Panc1 (cell line): ENCODE measurements around the gene ADGRA1. TPM values are rescaled to one million over a fixed set of nuclear protein-coding genes. Genes with fewer than 3 reads are reported as not detected.

Experiments used
- ATAC-seq: fragments of 200-7000 bp; cut with Tn5 transposase; 2 replicates; pipeline ENCODE4 v1.9.1; 2020; ENCODE audit warnings: mild to moderate bottlenecking, moderate library complexity
- BruUV-seq: library from RNA; stranded (reverse); fragments of 400-500 nt; replicated peaks from 2 replicates; lab custom pipeline; 2021; lab: Mats Ljungman, UMichigan
- CTCF ChIA-PET: fragments of 300-600 bp; sonication (Branson Sonifier 250); formaldehyde crosslinking; loops from one replicate; lab custom pipeline; 2022; ENCODE audit warnings: antibody characterized with exemption; lab: Charles Lee
- POLR2A ChIA-PET: fragments of 300-600 bp; sonication (Branson Sonifier 250); formaldehyde crosslinking; loops from one replicate; lab custom pipeline; 2022; ENCODE audit warnings: antibody characterized with exemption; lab: Charles Lee
- DNase-seq: peaks from one replicate; pipeline ENCODE4 v3.0.0-alpha.2; 2010; ENCODE audit warnings: low read depth, low spot score
- H3K27ac ChIP-seq: 2 replicates; pipeline ENCODE4 v1.5.1; 2011; ENCODE audit warnings: mild to moderate bottlenecking, low read length, inconsistent platforms
- H3K27me3 ChIP-seq: fragments of 200-500 bp; sonication (Bioruptor generic); 2 replicates; pipeline ENCODE4 v1.6.0; 2014; ENCODE audit warnings: low read length, inconsistent platforms; ENCODE audit not compliant: control insufficient read depth, insufficient read depth
- H3K36me3 ChIP-seq: fragments of 200-500 bp; sonication (Bioruptor generic); 2 replicates; pipeline ENCODE4 v1.5.1; 2014; ENCODE audit warnings: inconsistent platforms, mild to moderate bottlenecking, low read length, moderate library complexity; ENCODE audit not compliant: control insufficient read depth, insufficient read depth
- H3K4me1 ChIP-seq: 2 replicates; pipeline ENCODE4 v1.5.1; 2011; ENCODE audit warnings: inconsistent platforms, mild to moderate bottlenecking, low read length, moderate library complexity; ENCODE audit not compliant: control insufficient read depth, insufficient read depth
- H3K4me3 ChIP-seq, 2 experiments: 2 replicates each; pipeline ENCODE4 v1.5.1; 2011 to 2012; ENCODE audit warnings: low read depth in 2 of 2, low read length in 2 of 2, mild to moderate bottlenecking in 2 of 2, inconsistent platforms in 1 of 2, moderate library complexity in 1 of 2
- H3K9me3 ChIP-seq: fragments of 200-500 bp; sonication (Bioruptor generic); 2 replicates; pipeline ENCODE4 v1.5.1; 2014; ENCODE audit warnings: low read depth, mild to moderate bottlenecking, inconsistent platforms, low read length, moderate library complexity; ENCODE audit not compliant: control insufficient read depth, insufficient read depth
- POLR2AphosphoS5 ChIP-seq: IDR thresholded peaks from 2 replicates; pipeline ENCODE4 v1.6.1; 2012; ENCODE audit warnings: mild to moderate bottlenecking, low read depth, low read length, moderate library complexity
- SIN3A ChIP-seq: IDR thresholded peaks from 2 replicates; pipeline ENCODE4 v1.6.1; 2012; ENCODE audit warnings: low read depth, mild to moderate bottlenecking, low read length, moderate library complexity, borderline replicate concordance; ENCODE audit not compliant: insufficient read depth
- TCF7L2 ChIP-seq: IDR thresholded peaks from 2 replicates; pipeline ENCODE4 v1.6.1; 2011; ENCODE audit warnings: mild to moderate bottlenecking, low read depth, low read length, inconsistent platforms
- in situ Hi-C: cut with HindIII; loops from 2 replicates; pipeline ENCODE4 v1.10.0; 2016; ENCODE audit warnings: low sequenced_read_pairs, low pct_unique_long_range_greater_than_20kb
- intact Hi-C: fragments of 100-400 bp; cut with micrococcal nuclease; formaldehyde crosslinking; loops from one replicate; pipeline ENCODE4 v1.10.0; 2022; ENCODE audit not compliant: unreplicated experiment
- total RNA-seq: library from RNA; stranded (reverse); gene quantifications from one replicate; pipeline ENCODE4 v1.2.1, GENCODE V29; 2021; ENCODE audit not compliant: unreplicated experiment
- TF ChIP-seq, protein P1 (sequence below): fragments of 450-650 bp; IDR thresholded peaks from 2 replicates; pipeline ENCODE4 v1.5.1; 2017; ENCODE audit warnings: mild to moderate bottlenecking
- TF ChIP-seq, protein P2 (sequence below), 2 experiments: IDR thresholded peaks; 2 replicates each; pipeline ENCODE4 v1.6.1; 2011 to 2012; ENCODE audit warnings: low read depth in 2 of 2, control low read depth in 1 of 2, low read length in 1 of 2, mild to moderate bottlenecking in 1 of 2, moderate library complexity in 1 of 2; ENCODE audit not compliant: insufficient read depth in 1 of 2

Gene ADGRA1
- total RNA-seq, 1 experiment from 2014 or later: 0.05 TPM

DNA sequence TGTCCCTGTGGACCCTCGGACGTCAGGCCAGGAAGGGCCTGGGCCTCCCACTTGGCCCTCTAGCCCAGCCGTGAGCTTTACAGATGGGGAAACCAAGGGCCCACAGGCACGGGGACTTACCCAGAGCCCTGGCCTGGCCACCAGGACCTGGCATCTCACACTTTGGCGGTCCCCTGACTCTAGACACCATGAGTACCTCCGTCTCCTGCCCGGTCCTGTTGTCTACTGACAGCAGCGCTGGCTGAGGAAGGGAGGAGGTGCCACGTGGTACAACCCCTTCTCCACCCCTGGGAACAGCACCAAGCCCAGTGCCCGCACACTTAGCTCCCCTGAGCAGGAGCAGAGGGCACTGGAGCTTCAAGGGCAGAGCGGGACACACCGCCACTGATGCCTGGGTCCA is 26.1 kb downstream of the ADGRA1 start:
- DNase-seq: no peak
- POLR2A ChIA-PET: no interaction called here
- TF ChIP-seq, protein P1, sequence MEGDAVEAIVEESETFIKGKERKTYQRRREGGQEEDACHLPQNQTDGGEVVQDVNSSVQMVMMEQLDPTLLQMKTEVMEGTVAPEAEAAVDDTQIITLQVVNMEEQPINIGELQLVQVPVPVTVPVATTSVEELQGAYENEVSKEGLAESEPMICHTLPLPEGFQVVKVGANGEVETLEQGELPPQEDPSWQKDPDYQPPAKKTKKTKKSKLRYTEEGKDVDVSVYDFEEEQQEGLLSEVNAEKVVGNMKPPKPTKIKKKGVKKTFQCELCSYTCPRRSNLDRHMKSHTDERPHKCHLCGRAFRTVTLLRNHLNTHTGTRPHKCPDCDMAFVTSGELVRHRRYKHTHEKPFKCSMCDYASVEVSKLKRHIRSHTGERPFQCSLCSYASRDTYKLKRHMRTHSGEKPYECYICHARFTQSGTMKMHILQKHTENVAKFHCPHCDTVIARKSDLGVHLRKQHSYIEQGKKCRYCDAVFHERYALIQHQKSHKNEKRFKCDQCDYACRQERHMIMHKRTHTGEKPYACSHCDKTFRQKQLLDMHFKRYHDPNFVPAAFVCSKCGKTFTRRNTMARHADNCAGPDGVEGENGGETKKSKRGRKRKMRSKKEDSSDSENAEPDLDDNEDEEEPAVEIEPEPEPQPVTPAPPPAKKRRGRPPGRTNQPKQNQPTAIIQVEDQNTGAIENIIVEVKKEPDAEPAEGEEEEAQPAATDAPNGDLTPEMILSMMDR: no peak
- TF ChIP-seq POLR2AphosphoS5 (no peak), SIN3A (no peak), TCF7L2 (no peak)
- CTCF ChIA-PET: no interaction called here
- intact Hi-C loops: no loop called here
- ATAC-seq: no peak
- in situ Hi-C loops: no loop called here
- Histone ChIP-seq H3K36me3 (no peaks in the 10 kb centered on the region), H3K4me3 (no peak overlapping the region), H3K27ac (no peak overlapping the region), H3K27me3 (no peaks in the 10 kb centered on the region), H3K9me3 (no peaks in the 10 kb centered on the region), H3K4me1 (peaks cover 8% of the 10 kb centered on the region; the same call in 1 of the 2 replicates)
- BruUV-seq: no TSS peak

DNA sequence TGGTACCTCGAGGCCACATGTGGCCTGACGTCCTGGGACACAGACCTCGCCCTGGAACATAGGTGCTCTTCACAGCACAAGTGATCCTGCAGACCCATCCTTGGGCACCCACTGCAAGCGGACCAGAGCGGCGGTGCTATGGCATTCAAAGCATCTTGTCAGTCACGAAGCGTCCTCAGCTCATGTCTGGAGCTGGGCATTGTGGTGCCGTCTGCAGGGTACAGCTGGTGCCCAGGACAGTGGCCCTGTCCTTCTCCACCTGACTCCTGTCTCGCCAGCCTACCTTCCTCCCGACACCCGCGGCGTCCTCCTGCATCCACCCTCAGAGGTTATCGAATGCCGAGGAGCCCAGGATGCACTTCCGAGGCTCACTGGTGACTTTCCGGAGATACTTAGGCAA is 26.5 kb downstream of the ADGRA1 start:
- H3K9me3 ChIP-seq: no peaks in the 10 kb centered on the region
- intact Hi-C loops (no loop called here), in situ Hi-C loops (no loop called here)
- BruUV-seq: no TSS peak
- H3K36me3 ChIP-seq: no peaks in the 10 kb centered on the region
- TF ChIP-seq POLR2AphosphoS5 (no peak), SIN3A (no peak), TCF7L2 (no peak)
- TF ChIP-seq, protein P2, sequence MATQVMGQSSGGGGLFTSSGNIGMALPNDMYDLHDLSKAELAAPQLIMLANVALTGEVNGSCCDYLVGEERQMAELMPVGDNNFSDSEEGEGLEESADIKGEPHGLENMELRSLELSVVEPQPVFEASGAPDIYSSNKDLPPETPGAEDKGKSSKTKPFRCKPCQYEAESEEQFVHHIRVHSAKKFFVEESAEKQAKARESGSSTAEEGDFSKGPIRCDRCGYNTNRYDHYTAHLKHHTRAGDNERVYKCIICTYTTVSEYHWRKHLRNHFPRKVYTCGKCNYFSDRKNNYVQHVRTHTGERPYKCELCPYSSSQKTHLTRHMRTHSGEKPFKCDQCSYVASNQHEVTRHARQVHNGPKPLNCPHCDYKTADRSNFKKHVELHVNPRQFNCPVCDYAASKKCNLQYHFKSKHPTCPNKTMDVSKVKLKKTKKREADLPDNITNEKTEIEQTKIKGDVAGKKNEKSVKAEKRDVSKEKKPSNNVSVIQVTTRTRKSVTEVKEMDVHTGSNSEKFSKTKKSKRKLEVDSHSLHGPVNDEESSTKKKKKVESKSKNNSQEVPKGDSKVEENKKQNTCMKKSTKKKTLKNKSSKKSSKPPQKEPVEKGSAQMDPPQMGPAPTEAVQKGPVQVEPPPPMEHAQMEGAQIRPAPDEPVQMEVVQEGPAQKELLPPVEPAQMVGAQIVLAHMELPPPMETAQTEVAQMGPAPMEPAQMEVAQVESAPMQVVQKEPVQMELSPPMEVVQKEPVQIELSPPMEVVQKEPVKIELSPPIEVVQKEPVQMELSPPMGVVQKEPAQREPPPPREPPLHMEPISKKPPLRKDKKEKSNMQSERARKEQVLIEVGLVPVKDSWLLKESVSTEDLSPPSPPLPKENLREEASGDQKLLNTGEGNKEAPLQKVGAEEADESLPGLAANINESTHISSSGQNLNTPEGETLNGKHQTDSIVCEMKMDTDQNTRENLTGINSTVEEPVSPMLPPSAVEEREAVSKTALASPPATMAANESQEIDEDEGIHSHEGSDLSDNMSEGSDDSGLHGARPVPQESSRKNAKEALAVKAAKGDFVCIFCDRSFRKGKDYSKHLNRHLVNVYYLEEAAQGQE (IDR thresholded peaks at IDR 0.05; ENCODE audit: insufficient read depth in 1 of 2, low read depth in 2 of 2, low read length in 1 of 2): no peak
- TF ChIP-seq, protein P1: no peak
- ChIA-PET POLR2A (no interaction called here), CTCF (no interaction called here)
- H3K27ac ChIP-seq: no peak overlapping the region
- no peak overlapping the region for H3K4me3 ChIP-seq
- H3K27me3 ChIP-seq: no peaks in the 10 kb centered on the region
- DNase-seq (no peak), ATAC-seq (no peak)
- H3K4me1 ChIP-seq: peaks cover 8% of the 10 kb centered on the region; the same call in 1 of the 2 replicates
